HepG2 (cell line): ENCODE data around the gene MISP3. TPM values are rescaled to one million over a fixed set of nuclear protein-coding genes. Genes with fewer than 3 reads are reported as not detected.

Source experiments
- ATAC-seq: fragments of 200-7000 bp; cut with Tn5 transposase; 3 replicates; pipeline ENCODE4 v1.9.1; 2020; ENCODE audit warnings: mild to moderate bottlenecking, moderate library complexity
- BruUV-seq: library from RNA; stranded (reverse); fragments of 400-500 nt; replicated peaks from 2 replicates; lab custom pipeline; 2021; lab: Mats Ljungman, UMichigan
- CTCF ChIA-PET: fragments of 300-600 bp; formaldehyde crosslinking; extraction: SDS; loops from one replicate; lab custom pipeline; 2021; ENCODE audit warnings: low total read pairs, inconsistent platforms, low intra/inter-chr PET ratio; lab: Yijun Ruan, JAX
- POLR2A ChIA-PET: fragments of 350-600 bp; sonication (Branson Sonifier 250); formaldehyde crosslinking; loops from one replicate; lab custom pipeline; 2020; ENCODE audit warnings: antibody characterized with exemption, inconsistent platforms; lab: Yijun Ruan, JAX
- DNase-seq: peaks from one replicate; pipeline ENCODE4 v3.0.0-alpha.2; 2015; ENCODE audit warnings: low spot score
- FAIRE-seq: peaks from 3 replicates; lab custom pipeline; 2011; peaks lifted over from hg19 to GRCh38; lab: Jason Lieb, UNC
- H2AFZ ChIP-seq: one replicate; pipeline ENCODE4 v1.6.1; 2011; ENCODE audit warnings: low read length, inconsistent platforms
- H3K27ac ChIP-seq: fragments of 300-600 bp; 3 replicates; pipeline ENCODE4 v1.8.0; 2011; ENCODE audit warnings: mixed run types, mild to moderate bottlenecking, mixed read lengths, low read length, inconsistent platforms; ENCODE audit not compliant: insufficient read depth; ENCODE audit errors: extremely low read length
- H3K27me3 ChIP-seq, 2 experiments: fragments of 200-600 bp in 1 of 2; 2 replicates in 1 of 2; 3 replicates in 1 of 2; pipeline versions ENCODE4 v1.6.0 to v1.8.0; 2011; ENCODE audit warnings: low read length in 2 of 2, mild to moderate bottlenecking in 2 of 2, moderate library complexity in 2 of 2, inconsistent platforms in 1 of 2; ENCODE audit not compliant: insufficient read depth in 2 of 2, control insufficient read depth in 1 of 2
- H3K36me3 ChIP-seq, 2 experiments: fragments of 200-600 bp in 1 of 2; replicated peaks in 1 of 2; 2 replicates in 1 of 2; 3 replicates in 1 of 2; pipeline versions ENCODE4 v1.5.1 to v1.8.0; 2011; ENCODE audit warnings: low read length in 2 of 2, inconsistent platforms in 1 of 2; ENCODE audit not compliant: insufficient read depth in 2 of 2, control insufficient read depth in 1 of 2
- H3K4me1 ChIP-seq: 2 replicates; pipeline ENCODE4 v1.5.1; 2012; ENCODE audit warnings: low read length, inconsistent platforms; ENCODE audit not compliant: insufficient read depth
- H3K4me2 ChIP-seq: 2 replicates; pipeline ENCODE4 v1.6.0; 2011; ENCODE audit warnings: low read depth, low read length, inconsistent platforms
- H3K4me3 ChIP-seq, 3 experiments: fragments of 200-600 bp in 1 of 3; sonication (generic), shearing (Covaris generic) in 1 of 3; replicated peaks in 1 of 3; 2 replicates each; pipeline ENCODE4 v1.5.1; 2011 to 2016; ENCODE audit warnings: low read length in 3 of 3, inconsistent platforms in 2 of 3, low read depth in 2 of 3, mild to moderate bottlenecking in 2 of 3, control low read depth in 1 of 3, mixed read lengths in 1 of 3; ENCODE audit not compliant: insufficient read depth in 1 of 3
- H3K79me2 ChIP-seq: one replicate; pipeline ENCODE4 v1.6.1; 2011; ENCODE audit warnings: low read length, inconsistent platforms; ENCODE audit not compliant: insufficient read depth
- H3K9ac ChIP-seq: 2 replicates; pipeline ENCODE4 v1.6.0; 2011; ENCODE audit warnings: mild to moderate bottlenecking, low read depth, low read length, inconsistent platforms; ENCODE audit not compliant: insufficient read depth
- H3K9me3 ChIP-seq: 2 replicates; pipeline ENCODE4 v1.5.1; 2012; ENCODE audit warnings: mild to moderate bottlenecking, low read length
- H4K20me1 ChIP-seq: 2 replicates; pipeline ENCODE4 v1.6.0; 2011; ENCODE audit warnings: inconsistent platforms, mild to moderate bottlenecking, low read length, moderate library complexity; ENCODE audit not compliant: insufficient read depth
- AGO2 ChIP-seq: fragments of 200-400 bp; formaldehyde crosslinking; optimal IDR thresholded peaks from 2 replicates; pipeline ENCODE3; 2017; ENCODE audit warnings: mild to moderate bottlenecking, low read depth, low read length, moderate library complexity
- HNF4A ChIP-seq: sonication (generic); formaldehyde crosslinking; IDR thresholded peaks from 2 replicates; pipeline ENCODE4 v1.4.0; 2020; ENCODE audit warnings: missing genetic modification reagents
- HNF4G ChIP-seq, 2 experiments: sonication (generic) in 1 of 2; formaldehyde crosslinking in 1 of 2; IDR thresholded peaks; 2 replicates each; pipeline versions ENCODE4 v1.4.0 to v1.6.1; 2011 to 2020; ENCODE audit warnings: borderline replicate concordance in 2 of 2, low read depth in 2 of 2, mild to moderate bottlenecking in 2 of 2, low read length in 1 of 2, missing genetic modification reagents in 1 of 2, moderate library complexity in 1 of 2
- MATR3 ChIP-seq: sonication (generic); formaldehyde crosslinking; IDR thresholded peaks from 2 replicates; pipeline ENCODE4 v1.4.0; 2020; ENCODE audit warnings: missing genetic modification reagents
- MED13 ChIP-seq: sonication (generic); formaldehyde crosslinking; IDR thresholded peaks from 2 replicates; pipeline ENCODE4 v1.5.0; 2020; ENCODE audit warnings: missing genetic modification reagents
- RBFOX2 ChIP-seq: fragments of 200-400 bp; formaldehyde crosslinking; IDR thresholded peaks from 2 replicates; pipeline ENCODE4 v1.6.1; 2017; ENCODE audit warnings: low read depth, mild to moderate bottlenecking, low read length
- TSC22D2 ChIP-seq: sonication (generic); formaldehyde crosslinking; IDR thresholded peaks from 2 replicates; pipeline ENCODE4 v1.5.1; 2020; ENCODE audit warnings: missing genetic modification reagents, mild to moderate bottlenecking, borderline replicate concordance
- ZMYM3 ChIP-seq: sonication (generic); formaldehyde crosslinking; IDR thresholded peaks from 2 replicates; pipeline ENCODE4 v1.5.1; 2020; ENCODE audit warnings: mild to moderate bottlenecking, missing genetic modification reagents
- ZNF274 ChIP-seq: sonication (generic); formaldehyde crosslinking; IDR thresholded peaks from 2 replicates; pipeline ENCODE4 v1.5.1; 2020; ENCODE audit warnings: mild to moderate bottlenecking, missing genetic modification reagents
- ZNF629 ChIP-seq: sonication (generic); formaldehyde crosslinking; conservative IDR thresholded peaks from 2 replicates; pipeline ENCODE4 v1.5.0; 2020; ENCODE audit warnings: missing genetic modification reagents
- ZNF652 ChIP-seq: IDR thresholded peaks from 2 replicates; pipeline ENCODE4 v1.6.1; 2016; ENCODE audit warnings: low read depth, borderline replicate concordance
- ZNF687 ChIP-seq: sonication (generic); formaldehyde crosslinking; IDR thresholded peaks from 2 replicates; pipeline ENCODE4 v1.5.1; 2020; ENCODE audit warnings: mild to moderate bottlenecking, missing genetic modification reagents, moderate library complexity
- ZSCAN31 ChIP-seq: sonication (generic); formaldehyde crosslinking; IDR thresholded peaks from 2 replicates; pipeline ENCODE4 v1.5.0; 2020; ENCODE audit warnings: low read depth, mild to moderate bottlenecking, missing genetic modification reagents
- WGBS: methylation state at CpG from one replicate; pipeline ENCODE4 v1.1.6; 2017; ENCODE audit warnings: low lambda C conversion rate; 5-methylcytosine and 5-hydroxymethylcytosine counted together
- in situ Hi-C: cut with HindIII; loops from 2 replicates; pipeline ENCODE4 v1.10.0; 2017; ENCODE audit warnings: low pct_unique_long_range_greater_than_20kb; ENCODE audit not compliant: extremely low pct_ligation_motif_present
- intact Hi-C: fragments of 100-400 bp; cut with micrococcal nuclease; formaldehyde crosslinking; loops from one replicate; pipeline ENCODE4 v1.10.0; 2022; ENCODE audit not compliant: unreplicated experiment
- polyA plus RNA-seq, 8 experiments: library from polyadenylated mRNA; depleted of rRNA in 3 of 8; stranded (reverse) in 7 of 8; unstranded in 1 of 8; fragments of >200 nt; fragmentation: Illumina TruSeq in 4 of 8; extraction: Trizol in 4 of 8; gene quantifications; 2 replicates each; pipeline versions ENCODE4 v1.2.1 to v1.2.3, GENCODE V29; 2011 to 2016; ENCODE audit warnings: low read depth in 4 of 8, missing spikeins in 1 of 8, mixed read lengths in 1 of 8; ENCODE audit not compliant: insufficient read depth in 1 of 8
- total RNA-seq, 5 experiments: library from RNA; depleted of rRNA; stranded (reverse); fragments of >200 nt; fragmentation: Illumina TruSeq; extraction: Trizol; gene quantifications; 2 replicates each; pipeline ENCODE4 v1.2.3, GENCODE V29; 2016; ENCODE audit warnings: low read depth in 1 of 5

The MISP3 gene
- total and polyA plus RNA-seq, 2 of the 13 experiments (the other 11 are each of a cell fraction or from before 2014, with no cell fraction given) = 2.5 to 5.4 TPM

- TF ChIP-seq ZNF274 (CRISPR knock-in tag) = no peak
- TF ChIP-seq ZNF629 (CRISPR knock-in tag) = peak; percentile 91
- peak; percentile 17 for TF ChIP-seq AGO2
- 0 out of 2 replicates have a peak, but pooled peaks have one; percentile 26 for TF ChIP-seq RBFOX2
- no peak for TF ChIP-seq MED13 (CRISPR knock-in tag)
- 0 out of 2 replicates have a peak, but pooled peaks have one; percentile 36 for TF ChIP-seq ZMYM3
- no peaks in the 10 kb centered on the region for H3K79me2 ChIP-seq
- no peak overlapping the region for H3K4me3 ChIP-seq
- DNase-seq (no peak), FAIRE-seq (no peak), ATAC-seq (no peak)
- H3K27ac ChIP-seq = no peak overlapping the region
- no peaks in the 10 kb centered on the region for H4K20me1 ChIP-seq
- in situ Hi-C loops = no loop called here
- peaks cover 4 to 5% of the 10 kb centered on the region in 2 experiments; a peak in 2 of 5 replicates for H3K36me3 ChIP-seq
- no peak overlapping the region for H3K9ac ChIP-seq
- CTCF ChIA-PET = no interaction called here
- intact Hi-C loops = no loop called here
- no peaks in the 10 kb centered on the region for H3K27me3 ChIP-seq
- POLR2A ChIA-PET = no interaction called here
- no TSS peak for BruUV-seq
- no peak overlapping the region for H2AFZ ChIP-seq
- H3K4me2 ChIP-seq = no peak overlapping the region
- peaks cover 24% of the 10 kb centered on the region for H3K4me1 ChIP-seq
- WGBS = 98% methylated on average over 13 of the region's 23 CpGs
- no peaks in the 10 kb centered on the region for H3K9me3 ChIP-seq
Measured at GRCh38 chr19:14107581-14108461, 35.2 kb downstream of the MISP3 start.

DNA sequence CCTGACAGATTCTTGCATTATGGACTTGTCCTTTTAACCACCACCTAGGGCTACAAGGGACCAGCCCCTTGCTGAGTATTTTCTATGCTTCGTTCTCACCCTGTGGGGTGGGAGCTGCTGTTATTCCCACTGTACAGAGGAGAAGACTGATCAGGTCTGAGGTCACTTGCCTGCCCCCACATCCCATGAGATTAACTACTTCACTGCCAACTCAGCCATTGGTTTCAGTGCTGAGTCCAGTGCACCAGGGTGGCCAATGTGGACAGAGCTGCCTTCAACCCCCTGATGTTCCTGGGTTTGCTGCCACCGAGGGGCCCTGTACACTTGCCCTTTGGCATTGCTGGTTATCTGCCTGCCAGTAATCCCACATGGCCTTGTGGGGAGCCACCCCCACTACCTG lies 38.1 kb downstream of the MISP3 start:
- no peak overlapping the region for H2AFZ ChIP-seq
- FAIRE-seq = no peak
- no peaks in the 10 kb centered on the region for H3K79me2 ChIP-seq
- ChIA-PET POLR2A (no interaction called here), CTCF (no interaction called here)
- no peaks in the 10 kb centered on the region for H3K9me3 ChIP-seq
- H3K36me3 ChIP-seq = peaks cover 0 to 2% of the 10 kb centered on the region in 2 experiments; a peak in 1 of 5 replicates
- intact Hi-C loops = no loop called here
- no peak for DNase-seq
- in situ Hi-C loops = no loop called here
- H4K20me1 ChIP-seq = no peaks in the 10 kb centered on the region
- WGBS = no CpG with 5 or more reads among the region's 2 CpGs
- H3K9ac ChIP-seq = no peak overlapping the region
- no peak for ATAC-seq
- H3K4me2 ChIP-seq = no peak overlapping the region
- no peak overlapping the region for H3K27ac ChIP-seq
- H3K4me3 ChIP-seq = no peak overlapping the region
- BruUV-seq = no TSS peak
- peaks cover 48% of the 10 kb centered on the region for H3K4me1 ChIP-seq
- H3K27me3 ChIP-seq = no peaks in the 10 kb centered on the region
- TF ChIP-seq ZNF629 (CRISPR knock-in tag) (peak; percentile 89), TSC22D2 (CRISPR knock-in tag) (no peak), ZNF652 (CRISPR knock-in tag) (peak; percentile 89), ZNF687 (CRISPR knock-in tag) (peak; percentile 46), MATR3 (CRISPR knock-in tag) (no peak), ZSCAN31 (CRISPR knock-in tag) (no peak), HNF4G (IDR thresholded peaks at IDR 0.05; ENCODE audit: borderline replicate concordance, low read depth, low read length) (0 out of 2 replicates have a peak, but pooled peaks have one; percentile 15), HNF4G (CRISPR knock-in tag; IDR thresholded peaks at IDR 0.05; ENCODE audit: borderline replicate concordance, low read depth) (no peak), HNF4A (CRISPR knock-in tag) (peak; percentile 10; the same call in 1 of the 2 replicates), ZMYM3 (0 out of 2 replicates have a peak, but pooled peaks have one; percentile 23)
